ENCODE results near the gene ARHGEF6.

DNA sequence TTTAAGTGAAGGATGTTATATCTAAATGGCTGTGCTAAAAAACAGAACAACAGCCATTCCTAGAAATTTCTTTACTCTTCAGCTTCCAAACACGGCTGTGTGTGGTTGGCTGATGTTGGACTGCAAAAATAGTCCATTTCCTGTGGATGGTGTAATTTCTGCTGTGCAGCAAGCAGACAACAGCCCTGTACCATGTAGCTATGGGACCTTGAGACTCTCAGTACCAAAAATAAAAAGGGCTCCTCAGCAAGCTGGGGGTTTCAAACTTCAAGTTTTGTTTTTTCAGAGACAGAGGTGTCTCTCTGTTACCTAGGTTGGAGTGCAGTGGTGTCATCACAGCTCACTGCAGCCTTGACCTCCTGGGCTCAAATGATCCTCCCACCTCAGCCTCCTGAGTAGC is 114.6 kb downstream of the ARHGEF6 start:
- TF ChIP-seq, protein P1, sequence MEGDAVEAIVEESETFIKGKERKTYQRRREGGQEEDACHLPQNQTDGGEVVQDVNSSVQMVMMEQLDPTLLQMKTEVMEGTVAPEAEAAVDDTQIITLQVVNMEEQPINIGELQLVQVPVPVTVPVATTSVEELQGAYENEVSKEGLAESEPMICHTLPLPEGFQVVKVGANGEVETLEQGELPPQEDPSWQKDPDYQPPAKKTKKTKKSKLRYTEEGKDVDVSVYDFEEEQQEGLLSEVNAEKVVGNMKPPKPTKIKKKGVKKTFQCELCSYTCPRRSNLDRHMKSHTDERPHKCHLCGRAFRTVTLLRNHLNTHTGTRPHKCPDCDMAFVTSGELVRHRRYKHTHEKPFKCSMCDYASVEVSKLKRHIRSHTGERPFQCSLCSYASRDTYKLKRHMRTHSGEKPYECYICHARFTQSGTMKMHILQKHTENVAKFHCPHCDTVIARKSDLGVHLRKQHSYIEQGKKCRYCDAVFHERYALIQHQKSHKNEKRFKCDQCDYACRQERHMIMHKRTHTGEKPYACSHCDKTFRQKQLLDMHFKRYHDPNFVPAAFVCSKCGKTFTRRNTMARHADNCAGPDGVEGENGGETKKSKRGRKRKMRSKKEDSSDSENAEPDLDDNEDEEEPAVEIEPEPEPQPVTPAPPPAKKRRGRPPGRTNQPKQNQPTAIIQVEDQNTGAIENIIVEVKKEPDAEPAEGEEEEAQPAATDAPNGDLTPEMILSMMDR (IDR thresholded peaks at IDR 0.05) = no peak
- no peak for TF ChIP-seq POLR2A (IDR thresholded peaks at IDR 0.05)

Data from right lobe of liver (tissue), 4 donors.